K562 (cell line): ENCODE results near the gene MYL9. TPM values are rescaled to one million over a fixed set of nuclear protein-coding genes. Genes with fewer than 3 reads are reported as not detected.
A peak's percentile ranks its signal among the peaks of the same experiment; 100 is the strongest.

Experiments
- BCL6 ChIP-seq: fragments of 250-450 bp; sonication (Bioruptor Pico); IDR thresholded peaks from 2 replicates; pipeline ENCODE4 v1.4.0; 2020
- CC2D1A ChIP-seq: fragments of 450-650 bp; IDR thresholded peaks from 2 replicates; pipeline ENCODE4 v1.6.1; 2017; ENCODE audit warnings: mild to moderate bottlenecking
- CHAMP1 ChIP-seq: fragments of 450-650 bp; IDR thresholded peaks from 2 replicates; pipeline ENCODE4 v1.6.1; 2016; ENCODE audit warnings: mild to moderate bottlenecking
- CREB3 ChIP-seq: fragments of 450-650 bp; conservative IDR thresholded peaks from 2 replicates; pipeline ENCODE4 v1.6.1; 2016; ENCODE audit warnings: missing genetic modification characterization, low read depth, mild to moderate bottlenecking, missing compliant biosample characterization, moderate library complexity
- CTCF ChIP-seq, 3 experiments: IDR thresholded peaks in 2 of 3; conservative IDR thresholded peaks in 1 of 3; 2 replicates each; pipeline ENCODE4 v1.5.1; 2011 to 2012; ENCODE audit warnings: low read length in 3 of 3, mild to moderate bottlenecking in 3 of 3, control low read depth in 2 of 3, improper control_type of control experiment in 1 of 3, inconsistent platforms in 1 of 3, low read depth in 1 of 3, mixed read lengths in 1 of 3, moderate library complexity in 1 of 3; ENCODE audit not compliant: insufficient read depth in 2 of 3
- CTCFL ChIP-seq: IDR thresholded peaks from 2 replicates; pipeline ENCODE4 v1.6.1; 2011; ENCODE audit warnings: borderline replicate concordance, low read depth, mild to moderate bottlenecking, moderate library complexity, low read length; ENCODE audit not compliant: insufficient read depth, poor library complexity, severe bottlenecking
- DPF2 ChIP-seq: fragments of 450-650 bp; IDR thresholded peaks from 2 replicates; pipeline ENCODE4 v1.6.1; 2016
- ETV5 ChIP-seq: sonication (generic); formaldehyde crosslinking; IDR thresholded peaks from 2 replicates; pipeline ENCODE4 v1.4.0; 2020; ENCODE audit warnings: low read depth, mild to moderate bottlenecking, missing genetic modification reagents
- JUNB ChIP-seq: fragments of 450-650 bp; formaldehyde crosslinking; conservative IDR thresholded peaks from 2 replicates; pipeline ENCODE4 v1.4.0; 2020; ENCODE audit warnings: mild to moderate bottlenecking
- MBD1 ChIP-seq: fragments of 250-450 bp; sonication (Bioruptor Pico); IDR thresholded peaks from 2 replicates; pipeline ENCODE4 v1.8.0; 2022; ENCODE audit warnings: inconsistent platforms
- RHOXF2B ChIP-seq: fragments of 250-450 bp; sonication (Bioruptor Pico); conservative IDR thresholded peaks from 2 replicates; pipeline ENCODE4 v1.5.1; 2021
- SMARCC2 ChIP-seq: fragments of 450-650 bp; IDR thresholded peaks from 2 replicates; pipeline ENCODE4 v1.6.1; 2017; ENCODE audit warnings: antibody characterized with exemption, moderate library complexity, mild to moderate bottlenecking, low read depth
- SMARCE1 ChIP-seq: fragments of 450-650 bp; IDR thresholded peaks from 2 replicates; pipeline ENCODE4 v1.7.1; 2016; ENCODE audit warnings: mild to moderate bottlenecking
- SOX6 ChIP-seq: fragments of 450-650 bp; IDR thresholded peaks from 2 replicates; pipeline ENCODE4 v1.6.1; 2014; ENCODE audit warnings: mild to moderate bottlenecking
- SREBF1 ChIP-seq: fragments of 150-350 bp; IDR thresholded peaks from 2 replicates; pipeline ENCODE4 v1.6.1; 2014; ENCODE audit warnings: antibody characterized with exemption, low read depth, low read length, borderline replicate concordance
- ZNF146 ChIP-seq: IDR thresholded peaks from one replicate; pipeline ENCODE4 v1.6.1; 2018; ENCODE audit warnings: missing compliant biosample characterization; ENCODE audit not compliant: unreplicated experiment
- ZNF212 ChIP-seq: fragments of 450-650 bp; formaldehyde crosslinking; IDR thresholded peaks from 2 replicates; pipeline ENCODE4 v1.4.0; 2020; ENCODE audit warnings: mild to moderate bottlenecking
- ZNF384 ChIP-seq: IDR thresholded peaks from 2 replicates; pipeline ENCODE4 v1.6.1; 2012; ENCODE audit warnings: low read depth, low read length, improper control_type of control experiment
- ZNF77 ChIP-seq: fragments of 250-450 bp; sonication (Bioruptor Pico); IDR thresholded peaks from 2 replicates; pipeline ENCODE4 v1.5.0; 2020
- polyA plus RNA-seq, 8 experiments: library from polyadenylated mRNA; depleted of rRNA in 4 of 8; stranded (reverse) in 5 of 8; unstranded in 3 of 8; fragments of >200 nt; fragmentation: Nextera tagmentation in 2 of 8; fragmentation: Illumina TruSeq in 1 of 8; extraction: Ambion mirVana in 2 of 8; extraction: Trizol in 1 of 8; gene quantifications; 2 replicates each; pipeline versions ENCODE4 v1.2.1 to v1.2.3, GENCODE V29; 2011 to 2014; ENCODE audit warnings: inconsistent platforms in 1 of 8, missing spikeins in 1 of 8
- total RNA-seq, 7 experiments: library from RNA; depleted of rRNA in 6 of 7; stranded (reverse); fragments of >200 nt in 6 of 7; fragmentation: Illumina TruSeq in 2 of 7; extraction: Trizol in 2 of 7; gene quantifications; 2 replicates each; pipeline versions ENCODE4 v1.2.1 to v1.2.3, GENCODE V29; 2011 to 2021; ENCODE audit warnings: low replicate concordance in 1 of 7

Gene MYL9
- total and polyA plus RNA-seq, 9 of the 15 experiments (the other 6 are each of a cell fraction or from before 2014, with no cell fraction given) = 0.11 to 3.2 (median 0.81) TPM; not detected in 1

- TF ChIP-seq JUNB (CRISPR knock-in tag) (no peak), ZNF212 (CRISPR knock-in tag) (no peak), SREBF1 (no peak), SMARCE1 (peak; percentile 49), CHAMP1 (no peak), ZNF146 (CRISPR knock-in tag) (no peak), ZNF384 (peak; percentile 73), MBD1 (no peak), CREB3 (tag) (no peak), SMARCC2 (0 out of 2 replicates have a peak, but pooled peaks have one; percentile 45), ZNF77 (CRISPR knock-in tag) (no peak), ETV5 (CRISPR knock-in tag) (0 out of 2 replicates have a peak, but pooled peaks have one; percentile 31), BCL6 (CRISPR knock-in tag) (no peak), RHOXF2B (CRISPR knock-in tag) (no peak), SOX6 (0 out of 2 replicates have a peak, but pooled peaks have one; percentile 27), CTCF (IDR thresholded peaks at IDR 0.05 in 2 of 3, conservative IDR thresholded peaks at IDR 0.05 in 1 of 3; ENCODE audit: insufficient read depth in 2 of 3, low read depth in 1 of 3, low read length in 3 of 3) (peak; percentile 46 to 58 (median 58); a peak in 5 of 6 replicates), CTCFL (peak; percentile 65), CC2D1A (peak; percentile 55; the same call in 1 of the 2 replicates), DPF2 (peak; percentile 70)
Observed at GRCh38 chr20:36591854-36592641, 50.7 kb downstream of the MYL9 start (continued).
